ENCODE data around the gene NMRK2. TPM values are rescaled to one million over a fixed set of nuclear protein-coding genes. Genes with fewer than 3 reads are reported as not detected.
"Not testable (repeated sequence)": the region's sequence is repeated elsewhere in the genome, so short reads cannot be mapped to it uniquely, and the experiment has no call there.

Gene NMRK2
- total RNA-seq, 1 experiment from 2014 or later = not detected

DNA sequence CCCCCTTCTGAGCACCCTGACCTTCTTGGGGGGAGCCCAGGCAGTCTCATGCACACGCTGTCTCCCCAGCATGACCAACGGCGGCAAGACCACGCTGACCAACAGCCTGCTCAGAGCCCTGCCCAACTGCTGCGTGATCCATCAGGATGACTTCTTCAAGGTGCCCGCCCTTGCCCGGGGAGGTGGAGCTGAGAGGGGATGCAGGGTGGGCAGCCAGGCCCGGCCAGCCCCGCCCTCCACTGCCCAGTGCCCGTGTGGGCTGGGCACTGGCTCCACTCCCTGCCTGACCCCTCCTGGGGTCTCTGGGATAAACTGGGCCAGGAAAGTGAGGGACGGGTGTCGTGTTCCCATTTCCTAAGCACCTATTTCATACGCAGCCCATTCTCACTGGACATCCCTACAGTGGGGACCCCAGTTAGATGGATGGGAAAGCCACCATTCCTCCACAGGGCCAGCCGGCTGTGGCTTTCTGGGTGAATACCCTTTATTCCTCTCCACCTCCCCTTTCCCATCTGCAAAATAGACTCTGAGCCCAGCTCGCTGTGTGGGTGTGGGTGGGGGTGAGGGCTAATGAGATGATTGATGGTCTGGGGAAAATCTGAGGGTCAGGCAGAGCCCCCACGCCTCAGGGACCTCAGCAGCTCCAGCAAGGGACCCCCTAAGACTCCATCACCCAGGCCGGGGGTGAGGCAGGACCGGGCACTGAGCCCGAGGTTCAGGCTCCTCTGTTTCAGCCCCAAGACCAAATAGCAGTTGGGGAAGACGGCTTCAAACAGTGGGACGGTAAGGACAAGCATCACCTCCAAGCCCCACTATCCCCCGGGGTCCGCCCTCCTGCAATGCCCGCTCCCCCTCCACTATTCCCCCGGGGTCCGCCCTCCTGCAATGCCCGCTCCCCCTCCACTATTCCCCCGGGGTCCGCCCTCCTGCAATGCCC is 3.9 kb downstream of the NMRK2 start:
- no peak for DNase-seq (ENCODE audit: low read depth)

DNA sequence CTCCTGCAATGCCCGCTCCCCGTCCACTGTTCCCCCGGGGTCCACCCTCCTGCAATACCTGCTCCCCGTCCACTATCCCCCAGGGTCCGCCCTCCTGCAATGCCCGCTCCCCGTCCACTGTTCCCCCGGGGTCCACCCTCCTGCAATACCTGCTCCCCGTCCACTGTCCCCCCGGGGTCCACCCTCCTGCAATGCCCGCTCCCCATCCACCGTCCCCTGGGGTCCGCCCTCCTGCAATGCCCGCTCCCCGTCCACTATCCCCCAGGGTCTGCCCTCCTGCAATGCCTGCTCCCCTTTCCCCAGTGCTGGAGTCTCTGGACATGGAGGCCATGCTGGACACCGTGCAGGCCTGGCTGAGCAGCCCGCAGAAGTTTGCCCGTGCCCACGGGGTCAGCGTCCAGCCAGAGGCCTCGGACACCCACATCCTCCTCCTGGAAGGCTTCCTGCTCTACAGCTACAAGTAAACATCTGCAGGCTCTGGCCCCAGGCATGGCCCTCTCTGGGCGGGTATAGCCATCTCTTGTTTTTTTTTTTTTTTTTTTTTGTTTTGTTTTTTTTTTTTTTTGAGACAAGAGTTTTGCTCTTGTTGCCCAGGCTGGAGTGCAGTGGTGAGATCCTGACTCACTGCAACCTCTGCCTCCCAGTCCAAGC is 5.6 kb downstream of the NMRK2 start:
- not testable (repeated sequence) for DNase-seq (ENCODE audit: low read depth)

DNA sequence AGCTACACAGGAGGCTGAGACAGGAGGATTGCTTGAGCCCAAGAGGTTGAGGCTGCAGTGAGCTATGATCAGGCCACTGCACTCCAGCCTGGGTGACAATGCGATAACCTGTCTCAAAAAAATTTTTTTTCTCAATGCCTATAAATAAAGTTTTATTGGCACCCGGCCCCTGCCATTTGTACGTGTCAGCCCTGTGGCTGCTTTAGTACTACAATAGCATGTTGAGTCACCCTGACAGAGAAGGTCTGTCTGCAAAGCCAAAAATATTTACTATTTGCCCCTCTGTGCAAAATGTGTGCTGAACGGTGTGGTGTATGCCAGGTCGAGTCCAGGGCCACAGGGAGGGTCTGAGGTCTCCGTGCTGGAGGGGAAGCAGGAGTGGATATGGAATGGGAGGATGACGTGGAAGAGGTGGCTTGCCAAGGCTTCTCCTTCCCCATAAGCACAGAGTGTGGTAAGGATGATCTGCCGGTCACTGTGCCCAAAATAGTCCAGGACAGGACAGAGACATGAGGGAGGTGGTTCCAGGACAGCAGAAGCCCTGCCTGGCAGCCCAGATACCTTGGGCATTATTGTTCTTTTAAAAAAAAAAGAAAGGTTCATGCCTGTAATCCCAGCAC is 10.0 kb downstream of the NMRK2 start:
- DNase-seq (ENCODE audit: low read depth) = peak; percentile 19

DNA sequence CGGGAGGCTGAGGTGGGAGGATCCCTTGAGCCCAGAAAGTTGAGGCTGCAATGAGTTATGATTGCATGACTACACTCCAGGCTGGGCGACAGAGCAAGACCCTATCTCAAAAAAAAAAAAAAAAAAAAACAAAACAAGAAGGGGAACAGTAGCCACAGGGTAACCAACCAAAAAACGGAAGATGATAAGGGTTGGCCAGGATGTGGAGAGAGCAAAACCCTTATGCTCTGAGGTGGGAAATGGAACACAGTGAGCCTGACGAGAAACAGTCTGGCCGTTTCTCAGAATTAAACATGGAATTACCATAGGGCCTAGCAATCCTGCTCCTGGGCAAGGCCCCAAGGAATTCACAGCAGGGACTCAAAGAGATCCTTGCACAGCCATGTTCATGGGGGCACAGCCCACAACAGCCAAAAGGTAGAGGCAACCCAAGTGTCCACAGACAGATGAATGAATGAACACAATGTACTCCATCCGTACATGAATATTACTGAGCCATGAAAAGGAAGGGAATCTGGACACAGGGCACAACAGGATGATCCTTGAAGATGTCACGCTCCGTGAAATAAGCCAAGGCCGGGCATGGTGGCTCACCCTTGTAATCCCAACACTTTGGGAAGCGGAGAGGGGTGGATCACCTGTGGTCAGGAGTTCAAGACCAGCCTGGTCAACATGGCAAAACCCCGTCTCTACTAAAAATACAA is 11.3 kb downstream of the NMRK2 start:
- DNase-seq (ENCODE audit: low read depth) = no peak

DNA sequence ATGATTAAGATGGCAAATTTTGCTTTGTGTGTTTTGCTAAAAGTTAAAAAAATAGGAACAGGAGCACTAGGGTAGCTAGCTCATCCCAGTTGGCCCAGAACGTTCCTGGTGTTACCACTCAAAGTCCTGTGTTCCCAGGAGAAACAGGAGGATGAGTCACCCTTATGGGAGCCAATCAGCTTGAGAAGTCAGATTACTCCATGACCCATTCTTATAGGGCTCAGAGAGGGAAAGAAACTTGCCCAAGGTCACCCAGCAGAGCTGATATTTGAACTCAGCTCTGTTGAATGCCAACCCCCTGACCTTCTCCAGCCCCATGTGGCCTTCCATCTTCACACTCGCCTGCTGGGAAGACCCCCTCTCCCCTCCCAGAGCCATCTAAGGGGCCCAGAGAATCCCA is 13.0 kb downstream of the NMRK2 start:
- peak; percentile 14 for DNase-seq (ENCODE audit: low read depth)

DNA sequence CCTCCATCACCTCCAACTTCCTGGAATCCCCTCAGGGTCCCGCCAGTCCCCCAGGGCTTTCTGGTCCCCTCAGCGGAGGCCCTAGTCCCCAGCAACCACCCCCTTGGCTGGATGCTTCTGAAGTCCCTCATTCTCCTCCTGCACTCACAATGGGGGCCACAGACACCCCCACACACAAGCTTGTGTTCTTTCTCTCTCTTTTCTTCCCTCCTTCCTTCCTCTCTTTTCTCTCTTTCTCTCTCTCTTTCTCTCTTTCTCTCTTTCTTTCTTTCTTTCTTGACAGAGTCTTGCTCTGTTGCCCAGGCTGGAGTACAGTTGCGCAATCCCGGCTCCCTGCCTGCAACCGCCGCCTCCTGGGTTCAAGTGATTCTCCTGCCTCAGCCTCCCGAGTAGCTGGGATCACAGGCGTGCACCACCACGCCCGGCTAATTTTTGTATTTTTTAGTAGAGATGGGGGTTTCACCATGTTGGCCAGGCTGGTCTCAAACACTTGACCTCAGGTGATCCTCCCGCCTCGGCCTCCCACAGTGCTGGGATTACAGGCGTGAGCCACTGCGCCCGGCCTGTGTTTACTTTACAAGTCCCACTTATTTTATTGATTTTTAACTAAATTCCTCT is 14.6 kb downstream of the NMRK2 start:
- DNase-seq (ENCODE audit: low read depth) = not testable (repeated sequence)

DNA sequence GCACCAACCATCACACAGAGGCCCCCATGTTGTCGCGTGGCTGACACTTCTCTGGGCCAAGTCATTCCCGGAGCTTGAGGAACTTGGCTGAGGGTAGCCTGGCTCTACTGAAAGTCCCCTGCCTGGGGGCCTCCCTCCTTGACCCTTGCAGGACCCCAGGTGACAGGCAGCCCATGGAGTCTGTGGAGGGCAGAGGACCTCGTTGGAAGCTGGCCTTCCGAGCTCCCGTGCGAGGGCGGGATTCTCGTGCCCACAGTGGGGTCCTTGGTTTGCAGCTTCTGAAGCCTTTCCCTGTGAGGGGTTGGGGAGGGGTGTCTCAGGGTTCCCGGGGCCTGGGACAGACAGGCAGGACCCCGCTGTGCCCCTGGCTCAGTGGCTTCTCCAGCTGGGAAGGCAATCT is 16.4 kb downstream of the NMRK2 start:
- DNase-seq (ENCODE audit: low read depth) = no peak

DNA sequence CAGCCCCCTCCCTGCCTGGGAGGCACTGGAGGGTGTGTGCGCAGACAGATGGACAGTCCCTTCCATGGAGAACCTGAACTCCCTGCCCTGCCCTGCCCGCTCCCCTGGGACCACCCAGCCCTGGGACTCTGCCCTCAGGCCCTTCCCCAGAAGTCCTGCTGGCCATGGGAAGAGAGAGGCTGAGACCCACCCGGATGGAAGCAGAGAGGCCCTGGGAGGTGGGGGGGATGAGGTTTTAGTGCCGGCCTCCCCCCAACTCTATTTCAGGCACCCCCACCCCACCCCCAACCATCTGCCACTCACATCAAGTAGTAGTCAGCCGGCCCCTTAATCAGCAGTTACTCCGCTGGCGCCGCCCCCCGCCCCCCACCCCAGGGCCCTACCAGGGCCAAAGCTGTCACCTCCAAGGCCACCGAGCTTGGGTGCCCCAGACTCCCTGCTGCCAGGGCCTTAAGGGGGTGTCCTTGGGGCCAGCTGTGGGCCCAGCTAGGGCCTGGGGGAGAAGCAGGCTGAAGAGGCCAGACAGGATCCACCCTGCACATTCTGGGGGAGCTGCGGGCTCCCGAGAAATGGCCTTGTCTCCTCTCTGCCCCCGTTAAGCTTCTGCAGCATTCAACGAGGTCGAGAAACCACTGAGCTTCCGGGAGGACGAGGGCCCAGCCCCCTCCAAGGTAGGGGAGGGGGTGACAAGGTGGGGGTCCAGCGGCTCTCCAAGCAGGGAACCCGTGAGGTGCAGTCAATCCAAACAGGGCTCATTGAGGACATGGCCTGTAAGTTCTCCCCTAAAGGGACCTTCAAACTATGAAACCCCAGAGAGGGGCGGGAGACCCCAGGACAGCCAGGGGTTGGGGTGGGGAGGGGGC is 17.4 kb downstream of the NMRK2 start:
- DNase-seq (ENCODE audit: low read depth) = no peak

DNA sequence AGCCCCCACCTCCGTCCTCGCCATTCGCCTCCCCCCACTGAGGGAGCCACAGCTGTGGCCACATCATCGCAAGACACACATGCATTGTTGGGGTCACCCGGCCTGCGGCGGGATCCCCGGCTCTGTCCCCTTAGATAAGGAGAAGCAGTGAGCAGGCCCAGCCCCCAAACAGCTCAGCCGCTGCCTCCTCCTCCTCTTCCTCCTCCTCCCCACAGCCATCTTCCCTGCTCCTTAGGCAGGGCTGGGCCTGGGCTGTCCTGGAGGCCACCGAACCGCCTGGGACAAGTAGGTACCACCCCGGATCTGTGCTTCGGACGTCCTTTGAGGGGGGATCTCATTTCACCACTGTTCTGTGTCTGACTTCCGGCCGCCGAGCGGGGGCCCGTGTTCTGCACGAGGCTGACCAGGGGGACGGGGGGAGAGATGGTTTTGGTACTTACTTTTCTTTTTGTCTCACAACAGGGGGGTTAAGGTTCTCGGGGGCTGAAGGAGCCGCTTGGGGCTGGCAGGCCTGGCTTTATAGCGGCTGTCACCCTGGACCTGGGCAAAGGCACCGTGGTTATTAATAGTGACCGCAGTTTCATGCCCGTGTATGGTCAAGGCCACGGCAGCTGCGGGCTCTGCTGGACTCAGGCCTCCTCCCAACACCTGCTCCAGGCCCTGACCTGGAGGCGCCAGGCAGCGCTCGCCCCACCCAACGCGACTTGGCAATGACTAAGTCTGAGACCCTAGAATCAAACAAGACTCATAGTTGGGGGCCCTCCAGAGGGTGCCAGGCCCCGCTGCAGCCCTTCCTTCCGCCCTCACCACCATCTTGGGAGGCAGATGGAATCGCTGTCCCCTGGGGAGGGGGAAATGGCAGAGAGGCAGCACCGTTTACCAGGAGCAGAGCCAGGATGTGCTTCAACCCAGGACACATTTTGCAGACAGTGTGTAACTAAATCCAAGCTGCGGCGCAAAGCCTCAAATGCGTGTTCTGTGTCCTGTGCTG is 18.3 kb downstream of the NMRK2 start:
- DNase-seq (ENCODE audit: low read depth) = no peak

DNA sequence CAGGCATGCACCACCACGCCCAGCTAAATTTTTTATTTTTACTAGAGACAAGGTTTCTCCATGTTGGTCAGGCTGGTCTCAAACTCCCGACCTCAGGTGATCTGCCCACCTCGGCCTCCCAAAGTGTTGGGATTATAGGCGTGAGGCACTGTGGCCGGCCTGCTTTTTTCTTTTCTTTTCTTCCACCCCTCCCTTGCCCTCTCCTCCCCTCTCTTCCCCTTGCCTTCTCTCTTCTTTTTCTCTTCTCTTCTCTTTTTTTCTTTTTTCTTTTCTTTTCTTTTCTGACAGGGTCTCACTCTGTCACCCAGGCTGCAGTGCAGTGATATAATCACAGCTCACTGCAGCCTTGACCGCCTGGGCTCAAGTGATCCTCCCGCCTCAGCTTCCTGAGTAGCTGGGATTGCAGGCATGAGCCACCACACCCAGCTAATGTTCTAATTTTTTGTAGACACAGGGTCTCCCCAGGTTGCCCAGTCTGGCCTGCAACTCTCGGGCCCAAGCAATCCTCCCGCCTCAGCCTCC is 19.9 kb downstream of the NMRK2 start:
- DNase-seq (ENCODE audit: low read depth) = not testable (repeated sequence)

DNA sequence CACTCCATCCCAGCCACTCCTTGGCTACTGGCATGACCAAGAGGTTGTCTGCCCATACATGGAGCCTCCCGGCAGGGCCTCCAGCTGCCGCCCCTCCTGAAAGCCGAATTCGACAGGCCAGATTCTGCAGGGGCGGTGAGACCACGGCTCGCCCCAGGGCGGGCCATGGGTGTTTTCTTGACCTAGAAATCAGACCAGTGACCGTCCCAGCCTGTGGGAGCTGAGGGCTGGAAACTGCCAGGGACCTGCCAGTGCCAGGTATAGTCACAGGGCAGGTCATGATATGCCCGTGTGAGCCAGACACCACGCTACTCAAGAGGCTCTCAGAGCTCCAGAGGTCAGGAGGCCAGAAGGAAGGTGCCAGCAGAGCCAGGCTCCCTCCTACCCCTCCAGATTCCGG is 21.2 kb downstream of the NMRK2 start:
- no peak for DNase-seq (ENCODE audit: low read depth)

DNA sequence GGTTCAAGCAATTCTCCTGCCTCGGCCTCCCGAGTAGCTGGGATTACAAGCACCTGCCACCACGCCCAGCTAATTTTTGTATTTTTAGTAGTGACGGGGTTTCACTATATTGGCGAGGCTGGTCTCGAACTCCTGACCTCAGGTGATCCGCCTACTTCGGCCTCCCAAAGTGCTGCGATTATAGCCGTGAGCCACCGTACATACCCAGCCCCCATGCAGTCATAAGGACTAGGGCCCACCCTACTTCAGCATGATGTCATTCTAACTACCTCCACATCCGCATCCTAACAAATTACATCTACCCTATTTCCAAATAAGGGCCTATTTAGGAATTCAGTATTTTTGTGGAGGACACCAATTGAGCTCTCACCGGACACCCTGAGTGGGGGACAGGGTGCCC is 22.4 kb downstream of the NMRK2 start:
- DNase-seq (ENCODE audit: low read depth) = not testable (repeated sequence)

DNA sequence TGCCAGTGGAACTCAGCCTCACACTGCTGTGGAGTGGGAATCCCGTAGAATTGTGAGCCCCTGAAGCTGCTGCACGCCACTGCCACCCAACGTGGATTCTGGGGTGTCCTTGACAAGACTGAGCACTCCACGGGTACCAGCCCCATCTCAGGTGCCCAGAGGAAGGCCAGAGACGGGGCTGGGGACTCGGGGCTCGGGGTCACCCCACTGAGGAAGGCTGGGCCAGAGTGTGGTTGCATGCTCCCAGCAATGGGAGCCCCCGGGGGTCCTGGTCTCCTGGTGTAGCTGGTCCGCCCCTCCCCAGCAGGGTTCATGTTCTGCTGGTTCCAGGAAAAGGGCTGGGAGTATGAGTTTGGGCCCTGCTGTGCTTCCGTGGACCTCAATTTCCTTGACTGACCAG is 22.8 kb downstream of the NMRK2 start:
- DNase-seq (ENCODE audit: low read depth) = no peak

DNA sequence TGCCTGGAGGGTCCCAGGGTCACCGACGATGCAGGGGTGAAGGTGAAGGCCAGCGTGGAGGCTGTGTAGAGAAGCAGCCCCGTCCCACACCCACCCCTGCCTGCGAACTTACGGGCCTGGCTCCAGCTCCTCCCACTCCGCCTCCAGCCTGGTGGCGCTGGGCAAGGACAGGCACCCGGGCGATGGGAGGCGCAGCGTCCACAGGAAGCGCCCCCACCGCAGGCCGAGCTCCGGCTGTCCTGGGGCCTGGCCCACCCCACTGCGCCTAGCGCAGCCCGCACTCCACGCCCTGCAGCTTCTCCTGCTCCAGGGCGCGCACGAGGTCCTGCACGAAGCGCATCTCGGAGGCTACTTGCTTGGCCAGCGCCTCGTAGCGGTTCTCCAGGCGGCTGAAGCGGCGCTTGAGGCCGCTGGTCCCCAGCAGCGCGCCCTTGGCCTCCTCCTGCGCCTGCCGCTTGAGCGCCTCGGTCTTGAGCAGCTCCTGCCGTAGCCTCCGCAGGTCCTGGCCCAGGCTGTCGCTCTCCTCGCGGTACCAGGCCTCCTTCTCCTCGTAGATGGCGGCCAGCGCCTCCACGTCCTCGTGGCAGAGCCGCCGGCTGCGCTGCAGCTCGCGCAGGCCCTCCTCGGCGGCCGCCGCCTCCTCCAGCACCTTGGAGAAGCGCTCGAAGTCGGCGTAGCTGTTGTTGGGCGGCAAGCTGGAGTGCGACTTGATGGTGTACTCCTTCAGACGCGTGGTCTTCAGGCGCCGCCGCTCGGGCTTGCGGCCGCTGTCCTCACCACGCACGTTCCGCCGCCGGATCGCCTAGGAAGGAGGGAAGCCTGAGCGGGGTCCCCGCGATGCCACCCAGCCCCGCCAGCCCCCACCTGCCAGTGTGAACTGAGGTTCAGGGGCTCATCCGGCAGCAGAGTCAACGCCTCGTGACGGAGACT is 26.2 kb downstream of the NMRK2 start:
- DNase-seq (ENCODE audit: low read depth) = no peak

DNA sequence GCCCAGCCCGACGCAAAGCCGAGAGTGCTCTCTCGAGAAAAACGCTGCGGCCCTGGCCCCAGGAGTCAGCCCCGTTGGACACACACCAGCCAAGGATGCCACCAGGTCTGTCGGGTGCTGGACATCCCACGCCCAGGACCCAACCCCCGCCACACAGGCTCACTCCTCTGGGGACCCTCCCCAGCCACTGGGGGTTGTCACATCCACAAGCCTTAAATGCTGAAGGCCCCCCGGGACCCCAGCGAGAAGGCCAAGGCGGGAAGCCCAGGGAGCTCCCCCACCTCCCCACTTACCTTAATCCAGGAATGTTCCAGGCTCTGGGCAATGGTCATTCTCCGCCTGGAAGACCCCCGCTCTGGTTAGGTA is 26.9 kb downstream of the NMRK2 start:
- DNase-seq (ENCODE audit: low read depth) = no peak

DNA sequence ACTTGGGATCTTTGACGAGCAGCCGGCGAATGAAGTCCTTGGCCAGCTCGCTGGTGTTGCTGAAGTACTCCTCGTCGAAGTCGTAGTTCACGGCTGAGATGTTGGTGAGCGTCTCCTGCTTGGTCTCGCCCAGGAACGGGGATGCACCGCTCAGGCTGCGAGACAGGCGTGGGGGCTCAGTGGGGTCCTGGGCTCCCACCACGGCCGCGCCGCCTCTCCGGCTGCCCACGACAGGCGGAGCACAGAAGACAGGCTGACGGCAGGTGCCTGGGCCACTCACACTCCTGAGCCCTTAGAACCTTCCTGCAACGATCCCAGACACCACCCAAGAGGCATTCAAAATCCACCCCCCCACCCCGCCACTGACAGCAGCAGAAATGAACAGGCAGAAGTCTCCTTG is 28.1 kb downstream of the NMRK2 start:
- DNase-seq (ENCODE audit: low read depth) = no peak

DNA sequence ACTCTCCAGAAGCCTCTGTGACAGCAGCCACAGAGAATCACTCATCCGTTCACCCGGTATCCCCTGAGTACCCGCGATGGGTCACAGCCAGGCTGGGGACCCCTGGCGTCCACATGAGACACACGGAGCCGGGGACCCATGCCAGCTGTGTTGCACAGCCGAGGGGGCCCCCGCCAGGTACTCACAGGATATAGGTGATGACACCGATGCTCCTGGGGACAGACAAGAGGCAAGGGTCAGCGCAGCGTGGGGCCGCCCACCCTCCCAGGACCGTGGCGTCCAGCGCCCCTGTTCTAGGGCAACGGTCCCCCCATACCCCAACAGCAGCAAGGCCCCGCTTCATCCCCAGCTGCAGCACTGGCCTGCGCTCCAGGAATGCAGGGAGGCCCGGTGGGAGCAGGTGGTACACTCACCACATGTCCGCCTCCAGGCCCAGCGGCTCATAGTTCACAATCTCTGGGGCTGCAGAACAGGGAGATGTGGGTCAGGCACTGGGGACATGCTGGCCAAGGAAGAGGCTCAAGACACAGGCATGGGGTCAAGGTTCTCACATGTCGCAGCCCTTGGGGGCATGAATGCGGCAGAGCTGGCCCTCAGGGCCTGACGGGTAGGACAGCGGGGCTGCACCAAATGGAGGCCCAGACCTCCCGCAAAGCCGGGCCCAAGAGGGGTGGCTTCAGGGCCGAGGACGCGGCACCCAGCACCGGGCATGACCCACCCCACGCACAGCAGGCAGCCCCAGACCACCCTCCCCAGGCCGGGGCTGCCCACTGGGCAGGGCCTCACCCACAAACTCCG is 30.8 kb downstream of the NMRK2 start:
- DNase-seq (ENCODE audit: low read depth) = no peak

All from RPMI7951 (cell line).